Activated naive CD8-positive, alpha-beta T cell treated with anti-CD3 and anti-CD28 coated beads for 36 hours (primary cell): ENCODE measurements around the gene CDCP1. TPM values are rescaled to one million over a fixed set of nuclear protein-coding genes. Genes with fewer than 3 reads are reported as not detected.

ENCODE experiments used
- DNase-seq: peaks from one replicate; pipeline ENCODE4 v3.0.0; 2021
- H3K27ac Mint-ChIP-seq: one replicate; pipeline ENCODE4 v1.8.0; 2022; ENCODE audit warnings: mild to moderate bottlenecking, moderate library complexity, mixed read lengths
- H3K27me3 Mint-ChIP-seq: one replicate; pipeline ENCODE4 v1.8.0; 2022; ENCODE audit warnings: mild to moderate bottlenecking, mixed read lengths
- H3K36me3 Mint-ChIP-seq: one replicate; pipeline ENCODE4 v1.8.0; 2021; ENCODE audit warnings: mild to moderate bottlenecking, mixed read lengths
- H3K4me1 Mint-ChIP-seq: one replicate; pipeline ENCODE4 v1.8.0; 2021; ENCODE audit warnings: mixed read lengths
- H3K4me3 Mint-ChIP-seq: one replicate; pipeline ENCODE4 v1.8.0; 2022; ENCODE audit warnings: mild to moderate bottlenecking, moderate library complexity, mixed read lengths
- H3K9me3 Mint-ChIP-seq: one replicate; pipeline ENCODE4 v1.8.0; 2022; ENCODE audit warnings: mixed read lengths
- total RNA-seq, 2 experiments: library from RNA; stranded (reverse); gene quantifications; one replicate each; pipeline ENCODE4 v1.2.3, GENCODE V29; 2021

The CDCP1 gene
- total RNA-seq, 2 experiments from 2014 or later: 0.82 to 1.1 TPM

GRCh38 chr3:45119376-45119775 lies 26.8 kb downstream of the CDCP1 start:
- peaks cover 36% of the 10 kb centered on the region for H3K4me1 Mint-ChIP-seq
- no peak overlapping the region for H3K27ac Mint-ChIP-seq
- peaks cover 36% of the 10 kb centered on the region for H3K27me3 Mint-ChIP-seq
- no peaks in the 10 kb centered on the region for H3K9me3 Mint-ChIP-seq
- no peak for DNase-seq
- no peaks in the 10 kb centered on the region for H3K36me3 Mint-ChIP-seq
- H3K4me3 Mint-ChIP-seq: no peak overlapping the region

GRCh38 chr3:45118615-45119071 lies 27.5 kb downstream of the CDCP1 start:
- H3K27ac Mint-ChIP-seq: peak overlapping the region; percentile 45
- H3K27me3 Mint-ChIP-seq: peaks cover 29% of the 10 kb centered on the region
- H3K36me3 Mint-ChIP-seq: no peaks in the 10 kb centered on the region
- H3K9me3 Mint-ChIP-seq: no peaks in the 10 kb centered on the region
- H3K4me1 Mint-ChIP-seq: peaks cover 41% of the 10 kb centered on the region
- no peak for DNase-seq
- peak overlapping the region; percentile 22 for H3K4me3 Mint-ChIP-seq

GRCh38 chr3:45116350-45116749 lies 29.8 kb downstream of the CDCP1 start:
- no peak overlapping the region for H3K4me3 Mint-ChIP-seq
- H3K27me3 Mint-ChIP-seq: peaks cover 26% of the 10 kb centered on the region
- no peak for DNase-seq
- H3K9me3 Mint-ChIP-seq: peaks cover 6% of the 10 kb centered on the region
- H3K27ac Mint-ChIP-seq: no peak overlapping the region
- H3K36me3 Mint-ChIP-seq: peaks cover 6% of the 10 kb centered on the region
- H3K4me1 Mint-ChIP-seq: peaks cover 48% of the 10 kb centered on the region

GRCh38 chr3:45113625-45114050 lies 32.5 kb downstream of the CDCP1 start:
- Mint-ChIP-seq H3K4me3 (no peak overlapping the region), H3K9me3 (peaks cover 6% of the 10 kb centered on the region), H3K27me3 (peaks cover 10% of the 10 kb centered on the region), H3K27ac (peak overlapping the region; percentile 80), H3K36me3 (peaks cover 10% of the 10 kb centered on the region), H3K4me1 (peaks cover 55% of the 10 kb centered on the region)
- no peak for DNase-seq

- H3K4me1 Mint-ChIP-seq: peaks cover 48% of the 10 kb centered on the region
- peaks cover 10% of the 10 kb centered on the region for H3K36me3 Mint-ChIP-seq
- DNase-seq: no peak
- no peak overlapping the region for H3K4me3 Mint-ChIP-seq
- peak overlapping the region; percentile 66 for H3K27ac Mint-ChIP-seq
- peaks cover 9% of the 10 kb centered on the region for H3K27me3 Mint-ChIP-seq
- peaks cover 6% of the 10 kb centered on the region for H3K9me3 Mint-ChIP-seq
Measured at GRCh38 chr3:45112939-45113338, 33.2 kb downstream of the CDCP1 start.

- H3K4me3 Mint-ChIP-seq: peak overlapping the region; percentile 56
- peak overlapping the region; percentile 65 for H3K27ac Mint-ChIP-seq
- peaks cover 6% of the 10 kb centered on the region for H3K9me3 Mint-ChIP-seq
- peaks cover 10% of the 10 kb centered on the region for H3K36me3 Mint-ChIP-seq
- DNase-seq: no peak
- peaks cover 61% of the 10 kb centered on the region for H3K4me1 Mint-ChIP-seq
- H3K27me3 Mint-ChIP-seq: peaks cover 21% of the 10 kb centered on the region
Measured at GRCh38 chr3:45110509-45110833, 35.7 kb downstream of the CDCP1 start.

- H3K36me3 Mint-ChIP-seq: peaks cover 10% of the 10 kb centered on the region
- H3K27me3 Mint-ChIP-seq: peaks cover 21% of the 10 kb centered on the region
- peaks cover 6% of the 10 kb centered on the region for H3K9me3 Mint-ChIP-seq
- DNase-seq: no peak
- peaks cover 66% of the 10 kb centered on the region for H3K4me1 Mint-ChIP-seq
- H3K4me3 Mint-ChIP-seq: peak overlapping the region; percentile 56
- peak overlapping the region; percentile 65 for H3K27ac Mint-ChIP-seq
Measured at GRCh38 chr3:45109771-45110508, 36.2 kb downstream of the CDCP1 start.

GRCh38 chr3:45106874-45107273 lies 39.3 kb downstream of the CDCP1 start:
- peaks cover 5% of the 10 kb centered on the region for H3K9me3 Mint-ChIP-seq
- H3K36me3 Mint-ChIP-seq: peaks cover 9% of the 10 kb centered on the region
- DNase-seq: no peak
- peaks cover 61% of the 10 kb centered on the region for H3K4me1 Mint-ChIP-seq
- H3K27ac Mint-ChIP-seq: no peak overlapping the region
- peaks cover 40% of the 10 kb centered on the region for H3K27me3 Mint-ChIP-seq
- H3K4me3 Mint-ChIP-seq: no peak overlapping the region

GRCh38 chr3:45105855-45106671 lies 40.1 kb downstream of the CDCP1 start:
- peak; percentile 83 for DNase-seq
- peaks cover 2% of the 10 kb centered on the region for H3K9me3 Mint-ChIP-seq
- H3K27me3 Mint-ChIP-seq: peaks cover 43% of the 10 kb centered on the region
- peaks cover 6% of the 10 kb centered on the region for H3K36me3 Mint-ChIP-seq
- peak overlapping the region; percentile 62 for H3K27ac Mint-ChIP-seq
- peaks cover 65% of the 10 kb centered on the region for H3K4me1 Mint-ChIP-seq
- peak overlapping the region; percentile 0 for H3K4me3 Mint-ChIP-seq

- Mint-ChIP-seq H3K9me3 (peaks cover 2% of the 10 kb centered on the region), H3K27me3 (peaks cover 52% of the 10 kb centered on the region), H3K27ac (peak overlapping the region; percentile 62), H3K4me3 (peak overlapping the region; percentile 8), H3K4me1 (peaks cover 60% of the 10 kb centered on the region), H3K36me3 (peaks cover 4% of the 10 kb centered on the region)
- DNase-seq: no peak
Measured at GRCh38 chr3:45104715-45105711, 41.2 kb downstream of the CDCP1 start.

- Mint-ChIP-seq H3K36me3 (peaks cover 3% of the 10 kb centered on the region), H3K9me3 (peaks cover 2% of the 10 kb centered on the region), H3K27ac (no peak overlapping the region), H3K4me1 (peaks cover 52% of the 10 kb centered on the region), H3K4me3 (no peak overlapping the region), H3K27me3 (peaks cover 60% of the 10 kb centered on the region)
- DNase-seq: no peak
Measured at GRCh38 chr3:45103753-45104714, 42.1 kb downstream of the CDCP1 start.

- H3K36me3 Mint-ChIP-seq: peaks cover 3% of the 10 kb centered on the region
- DNase-seq: no peak
- peaks cover 52% of the 10 kb centered on the region for H3K4me1 Mint-ChIP-seq
- no peak overlapping the region for H3K27ac Mint-ChIP-seq
- H3K9me3 Mint-ChIP-seq: peaks cover 2% of the 10 kb centered on the region
- H3K27me3 Mint-ChIP-seq: peaks cover 65% of the 10 kb centered on the region
- H3K4me3 Mint-ChIP-seq: no peak overlapping the region
Measured at GRCh38 chr3:45103334-45103733, 42.8 kb downstream of the CDCP1 start.

- peaks cover 3% of the 10 kb centered on the region for H3K36me3 Mint-ChIP-seq
- H3K4me3 Mint-ChIP-seq: no peak overlapping the region
- peaks cover 71% of the 10 kb centered on the region for H3K27me3 Mint-ChIP-seq
- DNase-seq: no peak
- H3K27ac Mint-ChIP-seq: no peak overlapping the region
- H3K9me3 Mint-ChIP-seq: peaks cover 2% of the 10 kb centered on the region
- H3K4me1 Mint-ChIP-seq: peaks cover 36% of the 10 kb centered on the region
Measured at GRCh38 chr3:45100981-45101407, 45.2 kb downstream of the CDCP1 start.
